ENCODE data around the gene SCNM1.
"Not testable (repeated sequence)": the region's sequence is repeated elsewhere in the genome, so short reads cannot be mapped to it uniquely, and the experiment has no call there.

The SCNM1 gene

DNA sequence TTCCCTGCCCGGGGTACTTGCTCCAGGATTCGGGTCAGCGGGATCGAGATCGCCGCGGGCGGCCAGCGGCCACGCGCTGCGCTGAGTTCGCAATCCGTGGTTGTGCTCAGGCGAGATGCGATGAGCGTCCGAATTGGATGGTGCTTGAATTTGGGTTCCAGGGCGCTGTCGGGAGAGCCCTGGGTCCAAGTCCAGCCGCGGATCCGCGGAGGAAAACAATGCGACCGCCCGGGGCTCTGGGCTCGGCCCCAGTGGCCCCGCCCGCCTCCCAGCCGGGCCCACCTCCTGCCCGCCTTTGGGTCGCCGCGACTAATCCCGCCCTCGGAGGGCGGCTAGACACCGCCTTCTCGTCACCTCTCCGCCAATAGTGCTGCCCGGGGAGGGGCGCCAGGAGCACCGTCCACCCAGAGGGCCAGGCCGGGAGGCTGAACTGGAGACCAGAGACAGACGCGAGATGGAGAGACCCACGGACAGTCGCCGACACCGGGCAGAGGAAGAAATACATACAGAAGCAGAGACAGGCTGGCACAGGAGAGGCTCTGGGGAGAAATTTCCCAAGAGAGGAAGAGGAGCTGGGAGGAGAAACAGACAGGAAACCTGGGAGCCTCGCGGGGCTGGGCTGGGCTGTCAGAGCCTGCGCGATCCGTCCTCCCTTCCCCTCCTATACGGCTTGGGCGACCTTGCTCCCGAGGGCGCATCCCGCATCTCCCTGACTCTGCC, 19.4 kb upstream of the SCNM1 start, which contains the start of gene SEMA6C:
Gene SEMA6C (minus strand): TSS at position 220 of the 720 bp plus-strand sequence. CDS start 4,010 bp downstream, outside the sequence.
- ATAC-seq, result peak; percentile 100

DNA sequence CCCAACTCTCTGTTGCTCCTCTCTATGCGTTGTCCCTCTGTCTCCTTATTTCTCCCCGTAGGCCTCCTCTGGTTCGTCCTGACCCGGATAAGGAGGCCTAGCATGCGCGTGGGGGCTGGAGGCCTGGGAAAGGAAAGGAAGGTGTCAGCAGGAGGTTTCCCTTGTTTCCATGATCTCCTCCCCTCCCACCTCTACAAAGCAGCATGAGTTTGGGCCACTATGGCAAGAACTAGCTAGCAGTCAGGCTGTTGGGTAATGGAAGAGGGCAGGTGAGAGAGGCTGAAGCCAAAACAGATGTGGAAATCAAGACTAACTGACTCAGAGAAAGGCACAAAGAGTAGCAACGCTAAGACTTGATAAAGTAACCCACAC, 18.8 kb upstream of the SCNM1 start:
- DNase-seq (no peak), ATAC-seq (no peak)

More for the DNA sequence above, 19.4 kb upstream of the SCNM1 start, which contains the start of gene SEMA6C:
- peak; percentile 90 for DNase-seq

DNA sequence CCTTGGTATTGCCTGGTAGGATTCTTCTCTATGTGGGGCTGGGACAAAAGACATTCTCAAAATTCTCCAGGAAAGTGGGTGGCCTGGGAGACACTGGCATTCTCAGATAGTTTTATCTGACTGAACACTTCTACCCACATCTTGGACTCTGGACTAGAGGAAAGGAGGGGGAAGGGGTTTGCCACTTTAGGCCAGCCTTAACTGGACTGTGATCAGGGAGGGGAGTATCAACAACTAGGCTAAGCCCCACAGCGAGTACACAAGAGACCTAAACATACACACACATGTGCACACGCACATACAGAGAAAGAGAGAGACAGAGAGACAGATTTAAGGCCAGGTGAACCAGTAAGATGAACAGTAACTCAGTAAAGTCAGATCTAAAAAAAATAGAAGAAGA, 18.3 kb upstream of the SCNM1 start:
- ATAC-seq (no peak), DNase-seq (no peak)

DNA sequence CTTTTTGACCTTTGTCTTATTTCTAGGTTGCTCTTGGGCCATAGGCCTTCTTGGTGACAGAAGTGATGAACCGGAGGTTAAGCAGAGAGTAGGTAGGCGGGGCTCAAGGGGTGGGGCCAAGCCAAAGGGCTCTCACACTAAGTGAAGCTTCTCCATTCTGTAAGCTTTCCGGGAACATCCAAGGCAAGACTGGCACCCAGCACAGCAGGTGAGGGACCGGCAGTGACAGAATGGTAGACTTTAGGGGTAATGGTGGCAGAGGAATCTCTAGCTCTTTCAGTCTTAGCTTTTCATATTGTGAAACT, 9.5 kb upstream of the SCNM1 start, which contains the start of gene TNFAIP8L2:
Gene TNFAIP8L2 (plus strand): TSS at position 135 of the 305 bp plus-strand sequence. CDS start 2,049 bp downstream, outside the sequence.
- ATAC-seq (peak; percentile 82), DNase-seq (peak; percentile 86)

DNA sequence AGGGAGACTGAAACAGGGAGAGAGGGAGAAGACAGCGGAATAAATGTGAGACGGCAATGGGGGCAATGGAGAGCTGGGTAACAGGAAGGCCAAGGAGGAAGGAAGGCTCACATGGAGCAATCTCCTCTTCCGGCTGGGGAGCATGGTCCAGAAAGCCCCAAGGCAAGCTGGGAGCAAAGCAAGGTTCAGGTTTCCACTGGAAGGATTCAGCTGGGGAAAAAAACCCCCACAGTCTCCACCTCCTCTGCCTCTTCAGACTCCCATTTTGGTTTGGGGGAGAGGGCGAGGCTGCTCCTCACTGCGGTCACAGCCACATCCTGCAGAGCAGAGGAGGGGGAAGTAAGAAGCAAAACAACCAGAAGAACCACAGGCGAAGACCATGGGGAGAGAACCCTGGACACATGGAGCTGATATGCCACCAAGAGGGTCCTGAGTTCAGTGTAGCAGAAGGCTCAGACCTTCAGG, 8.8 kb upstream of the SCNM1 start:
- ATAC-seq, result peak; percentile 53
- DNase-seq, result peak; percentile 74

DNA sequence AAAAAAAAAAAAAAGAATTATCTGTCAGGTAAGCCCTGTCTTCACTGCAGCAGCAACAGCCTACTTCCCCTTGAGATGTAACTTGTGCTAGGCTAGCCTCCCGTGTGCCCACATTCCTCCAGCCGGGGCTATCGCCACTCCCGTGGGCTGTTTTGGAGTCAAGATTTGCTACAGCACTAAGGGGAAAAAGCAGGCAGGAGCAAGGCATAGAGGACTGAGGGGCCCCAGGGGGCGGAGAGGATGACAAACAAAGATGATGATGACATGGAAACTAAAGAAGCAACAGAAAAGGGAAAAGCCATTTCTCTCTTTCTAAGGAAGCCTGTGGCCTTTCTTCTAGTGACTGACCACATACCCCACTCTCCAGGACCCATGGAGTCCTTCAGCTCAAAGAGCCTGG, 7.6 kb upstream of the SCNM1 start:
- ATAC-seq (peak; percentile 45), DNase-seq (peak; percentile 75)

DNA sequence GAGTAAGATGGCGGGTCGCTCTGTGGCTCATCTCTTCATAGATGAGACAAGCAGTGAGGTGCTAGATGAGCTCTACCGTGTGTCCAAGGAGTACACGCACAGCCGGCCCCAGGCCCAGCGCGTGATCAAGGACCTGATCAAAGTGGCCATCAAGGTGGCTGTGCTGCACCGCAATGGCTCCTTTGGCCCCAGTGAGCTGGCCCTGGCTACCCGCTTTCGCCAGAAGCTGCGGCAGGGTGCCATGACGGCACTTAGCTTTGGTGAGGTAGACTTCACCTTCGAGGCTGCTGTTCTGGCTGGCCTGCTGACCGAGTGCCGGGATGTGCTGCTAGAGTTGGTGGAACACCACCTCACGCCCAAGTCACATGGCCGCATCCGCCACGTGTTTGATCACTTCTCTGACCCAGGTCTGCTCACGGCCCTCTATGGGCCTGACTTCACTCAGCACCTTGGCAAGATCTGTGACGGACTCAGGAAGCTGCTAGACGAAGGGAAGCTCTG, 7.1 kb upstream of the SCNM1 start:
- DNase-seq (peak; percentile 31), ATAC-seq (no peak)

DNA sequence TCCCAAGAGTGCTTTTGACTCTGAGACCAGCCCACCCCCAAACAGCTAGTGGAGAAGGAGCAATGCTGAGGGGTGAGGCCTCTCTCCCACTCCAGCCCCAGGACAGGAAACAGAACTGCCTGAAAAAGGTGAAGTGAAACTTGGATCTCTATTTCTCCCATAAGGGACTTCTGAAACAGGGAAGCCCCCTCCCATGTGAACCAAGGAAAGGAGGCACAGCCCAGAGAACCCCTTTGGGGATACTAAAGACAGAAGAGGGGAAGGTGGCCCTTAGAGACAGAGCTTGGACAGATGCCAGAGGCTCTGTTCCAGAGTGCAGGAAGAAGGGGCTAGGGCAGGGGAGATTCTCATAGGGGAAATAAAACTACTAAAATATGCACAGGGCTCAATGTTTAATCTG, 6.6 kb upstream of the SCNM1 start:
- ATAC-seq (no peak), DNase-seq (no peak)

DNA sequence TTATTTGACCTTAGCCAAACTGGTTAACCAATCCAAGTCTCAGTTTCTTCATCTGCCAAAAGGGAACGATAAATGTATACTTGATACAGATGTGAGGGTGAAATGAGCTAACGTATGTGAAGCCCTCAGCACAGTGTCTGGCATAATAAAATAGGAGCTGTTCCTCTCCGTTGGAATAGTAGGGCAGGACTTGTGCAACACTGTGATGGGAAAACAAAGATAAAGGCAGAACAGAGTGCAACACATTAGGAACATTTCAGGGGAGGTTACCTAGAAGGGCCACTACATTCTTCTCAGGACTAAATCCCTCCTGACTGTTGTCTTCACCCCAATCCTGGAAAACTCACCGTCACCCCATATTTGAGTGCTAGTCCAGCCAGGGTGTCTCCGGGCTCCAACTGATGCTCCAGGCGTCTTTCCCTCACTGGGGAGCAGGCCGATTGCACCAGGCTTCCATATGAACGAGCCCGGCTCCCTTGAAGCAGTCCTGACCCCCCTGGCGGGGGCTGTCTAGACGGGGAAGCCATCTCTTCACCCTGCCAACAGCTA, 1.1 kb upstream of the SCNM1 start:
- ATAC-seq, result no peak
- DNase-seq, result no peak

DNA sequence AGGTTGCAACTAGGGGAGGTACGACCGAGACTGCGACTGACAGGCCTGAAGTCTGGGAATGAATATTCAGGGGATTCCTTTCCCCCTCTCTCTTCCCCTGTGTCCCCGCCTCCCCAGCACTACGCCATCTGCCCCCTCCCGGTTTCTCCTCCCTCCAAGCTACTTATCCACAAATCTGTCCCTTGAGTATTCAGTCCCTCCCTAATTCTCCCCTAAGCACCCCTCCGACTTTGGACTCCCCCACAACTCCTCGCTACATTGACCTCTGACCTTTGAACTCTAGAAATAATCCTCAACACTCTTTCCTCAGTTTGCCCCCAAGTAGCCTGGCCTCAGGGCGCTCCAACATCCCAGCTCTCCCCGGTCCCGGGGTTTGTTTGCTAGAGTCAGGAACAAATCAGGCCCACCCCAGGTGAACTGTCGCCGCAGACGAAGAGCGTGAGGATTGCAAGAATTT, 635 bp upstream of the SCNM1 start:
- ATAC-seq (no peak), DNase-seq (peak; percentile 17)

DNA sequence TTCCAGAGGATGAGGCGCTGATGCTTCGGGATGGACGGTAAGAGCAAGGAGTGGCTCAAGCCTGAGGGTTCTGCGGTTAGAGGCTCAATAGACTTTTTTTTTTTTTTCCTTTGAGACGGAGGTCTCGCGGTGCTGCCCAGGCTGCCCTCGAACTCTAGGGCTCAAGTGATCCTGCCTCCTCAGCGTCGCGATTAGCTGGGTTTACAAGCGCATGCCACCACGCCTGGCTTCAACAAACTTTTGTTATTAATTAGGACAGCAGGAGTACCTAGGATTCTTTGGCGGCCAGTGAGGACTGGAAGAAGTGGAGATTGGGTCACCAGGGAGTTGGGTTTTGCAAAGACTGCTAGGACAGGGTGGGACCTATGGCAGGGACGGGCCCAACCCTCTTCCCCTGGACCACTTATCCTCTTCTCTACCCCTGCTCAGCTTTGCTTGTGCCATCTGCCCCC, 587 bp downstream of the SCNM1 start:
- DNase-seq (no peak), ATAC-seq (no peak)

DNA sequence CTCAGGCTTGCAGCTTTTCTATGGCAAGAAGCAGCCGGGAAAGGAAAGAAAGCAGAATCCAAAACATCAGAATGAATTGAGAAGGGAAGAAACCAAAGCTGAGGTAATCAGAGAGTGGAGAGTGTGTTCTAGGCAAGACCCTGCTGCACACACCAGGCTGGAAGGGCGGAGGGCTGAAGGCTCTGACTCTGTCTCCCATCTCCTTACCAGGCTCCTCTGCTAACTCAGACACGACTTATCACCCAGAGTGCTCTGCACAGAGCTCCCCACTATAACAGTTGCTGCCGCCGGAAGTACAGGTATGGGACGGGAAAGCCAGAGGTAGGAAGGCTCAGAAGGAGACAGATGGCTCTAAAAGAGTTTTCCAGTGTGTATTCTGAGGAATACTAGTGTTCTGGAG, 1.2 kb downstream of the SCNM1 start:
- DNase-seq (no peak), ATAC-seq (no peak)

DNA sequence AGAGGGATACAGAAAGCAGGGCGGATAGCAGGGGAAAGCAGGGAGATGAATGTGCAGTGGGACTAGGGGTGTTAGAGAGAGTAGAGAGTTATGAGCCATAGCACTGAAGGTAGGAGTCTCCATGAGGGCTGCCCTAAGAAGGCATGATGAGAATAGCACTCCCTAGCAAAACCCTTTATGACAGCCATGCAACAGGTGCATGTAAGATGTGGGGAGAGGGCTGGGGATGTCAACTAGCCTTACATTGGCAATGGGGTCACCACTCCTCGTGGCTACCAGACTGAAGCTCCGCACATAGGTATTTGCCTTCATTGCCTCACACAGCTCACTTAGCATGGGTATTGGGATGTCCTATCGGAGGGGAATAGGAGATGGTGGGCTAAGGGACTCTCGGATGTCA, 5.2 kb downstream of the SCNM1 start:
- ATAC-seq, result no peak

DNA sequence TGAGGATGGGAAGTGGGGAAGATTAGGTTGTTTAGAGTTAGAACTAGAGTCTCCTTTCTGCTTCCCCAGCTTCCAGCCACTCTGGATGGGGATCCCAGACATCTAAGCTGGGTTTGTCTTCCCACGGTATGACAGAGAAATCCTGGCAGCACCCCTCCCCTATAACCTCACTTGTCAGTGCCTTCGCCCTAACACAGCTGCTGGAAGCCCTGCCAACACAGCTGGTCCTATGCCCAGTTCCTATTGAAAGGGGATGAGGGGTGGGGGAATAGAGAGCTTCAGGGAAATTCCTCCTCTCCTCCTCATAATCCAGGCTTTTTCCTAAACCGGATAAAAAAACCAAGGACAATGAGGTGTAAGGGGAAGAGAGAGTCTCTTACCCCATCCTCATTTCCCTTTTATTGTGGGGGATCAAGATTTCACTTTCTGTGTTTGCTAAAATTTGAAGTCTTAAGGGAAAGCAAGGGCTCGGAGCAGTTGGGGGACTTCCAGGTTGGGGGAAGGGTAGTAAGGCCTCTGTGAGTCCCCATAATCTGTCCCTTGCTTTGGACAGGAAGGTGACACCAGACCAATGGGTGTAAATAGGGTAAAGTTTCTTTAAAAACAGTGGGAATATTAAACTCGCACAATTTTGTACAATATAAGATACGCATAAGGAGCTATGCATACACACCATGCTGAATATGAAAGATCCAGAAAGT, 9.2 kb downstream of the SCNM1 start:
- DNase-seq, result no peak
- no peak for ATAC-seq

More for the DNA sequence above, 5.2 kb downstream of the SCNM1 start:
- DNase-seq, result no peak

DNA sequence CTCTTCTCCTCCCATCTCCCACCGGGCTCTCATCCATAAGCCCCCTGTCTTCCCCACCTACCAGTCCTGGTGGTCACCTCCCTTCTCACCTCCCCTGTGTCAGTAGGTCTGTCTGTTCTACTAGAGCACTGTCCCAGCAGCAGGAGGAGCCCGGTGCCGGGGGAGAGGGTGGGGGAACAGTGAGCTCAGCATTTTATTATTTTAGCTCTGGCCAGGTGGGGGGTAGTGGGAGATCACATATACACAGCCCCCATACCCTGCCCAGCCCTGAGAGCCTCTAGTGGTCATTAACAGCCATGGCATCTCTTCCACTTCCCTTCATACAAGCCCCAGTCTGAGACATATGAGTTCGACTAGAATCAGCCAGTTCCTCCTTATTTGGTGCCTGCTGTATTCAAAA, 9.9 kb downstream of the SCNM1 start, which contains the start of gene TMOD4:
Gene TMOD4 (minus strand): TSS at position 119 of the 400 bp plus-strand sequence. CDS start 1,106 bp downstream, outside the sequence.
- ATAC-seq, result no peak
- no peak for DNase-seq

DNA sequence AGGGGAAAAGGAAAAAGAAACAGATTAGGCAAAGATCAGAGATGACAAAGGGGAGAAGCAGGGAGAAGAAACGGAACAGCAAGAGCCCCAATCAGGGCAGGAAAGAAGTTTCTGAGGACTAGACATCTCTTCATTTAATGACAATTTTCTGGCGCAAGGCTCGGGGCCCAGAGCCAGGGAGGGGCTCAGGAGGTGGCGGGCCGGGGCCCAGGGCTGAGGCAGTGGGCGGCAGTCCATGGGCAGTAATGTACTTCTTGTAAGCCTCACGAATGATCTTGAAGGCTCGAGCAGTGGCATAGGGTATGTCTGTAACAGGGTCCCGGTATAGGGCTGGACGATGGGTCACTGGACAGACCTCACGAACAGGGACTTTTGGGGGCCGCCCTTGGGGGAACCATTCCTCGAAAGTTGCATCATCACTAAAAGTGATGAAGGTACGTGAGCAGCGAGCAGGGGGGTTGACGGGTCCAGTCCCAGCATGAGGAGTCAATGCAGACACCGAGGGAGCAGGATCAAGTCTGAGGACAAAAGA, 10.6 kb downstream of the SCNM1 start:
- ATAC-seq (no peak), DNase-seq (no peak)

DNA sequence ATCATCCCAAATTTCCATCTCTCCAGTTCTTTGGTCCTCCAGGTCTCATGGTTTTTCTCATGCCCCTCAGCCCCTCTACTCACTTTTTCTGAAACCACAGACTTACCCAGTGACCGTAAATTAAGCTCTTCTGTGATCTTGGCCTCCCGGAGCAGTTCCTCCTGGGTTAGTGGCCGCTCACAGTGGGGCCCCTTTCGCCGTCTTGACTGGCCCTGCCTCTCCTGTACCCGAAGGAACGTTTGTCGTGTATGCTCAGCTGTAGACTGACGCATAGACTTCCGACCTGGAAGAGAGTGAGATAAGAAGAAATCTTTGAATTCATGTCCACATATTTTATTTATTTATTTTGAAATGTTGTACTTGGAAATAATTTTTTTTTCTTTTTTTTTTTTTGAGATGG, 18.3 kb downstream of the SCNM1 start:
- DNase-seq, result no peak
- ATAC-seq, result no peak

DNA sequence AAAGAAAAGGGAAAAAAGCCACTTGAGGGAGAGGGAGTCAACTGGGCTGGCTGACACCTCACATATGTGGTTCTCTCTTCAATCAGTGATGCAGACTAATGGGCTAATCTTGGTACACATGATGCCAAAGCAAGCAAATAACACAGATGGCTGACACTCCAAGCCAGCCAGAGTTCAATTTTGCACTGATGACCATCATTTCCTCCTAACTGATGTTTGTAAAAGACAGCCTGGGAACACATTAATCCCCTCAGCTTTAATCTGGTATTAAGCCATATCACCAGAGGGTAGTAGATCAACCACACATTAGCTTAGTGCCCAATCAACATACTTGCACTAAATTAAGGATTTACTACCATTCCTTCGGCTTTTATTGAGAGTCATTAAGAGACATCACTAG, 21.3 kb downstream of the SCNM1 start:
- ATAC-seq (no peak), DNase-seq (no peak)

DNA sequence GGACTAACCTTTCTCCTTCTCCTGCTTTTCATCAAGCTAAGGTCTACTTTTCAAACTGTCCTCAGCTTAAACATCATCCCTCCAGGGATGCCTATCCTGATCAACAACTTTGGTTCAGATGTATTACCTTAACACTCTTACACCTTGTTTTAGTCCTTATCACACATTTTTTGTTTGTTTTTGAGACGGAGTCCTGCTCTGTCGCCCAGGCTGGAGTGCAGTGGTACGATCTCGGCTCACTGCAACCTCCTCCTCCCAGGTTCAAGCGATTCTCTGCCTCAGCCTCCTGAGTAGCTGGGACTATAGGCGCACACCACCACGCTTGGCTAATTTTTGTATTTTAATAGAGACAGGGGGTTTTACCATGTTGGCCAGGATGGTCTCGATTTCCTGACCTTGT, 22.7 kb downstream of the SCNM1 start:
- ATAC-seq, DNase-seq: not testable (repeated sequence)

DNA sequence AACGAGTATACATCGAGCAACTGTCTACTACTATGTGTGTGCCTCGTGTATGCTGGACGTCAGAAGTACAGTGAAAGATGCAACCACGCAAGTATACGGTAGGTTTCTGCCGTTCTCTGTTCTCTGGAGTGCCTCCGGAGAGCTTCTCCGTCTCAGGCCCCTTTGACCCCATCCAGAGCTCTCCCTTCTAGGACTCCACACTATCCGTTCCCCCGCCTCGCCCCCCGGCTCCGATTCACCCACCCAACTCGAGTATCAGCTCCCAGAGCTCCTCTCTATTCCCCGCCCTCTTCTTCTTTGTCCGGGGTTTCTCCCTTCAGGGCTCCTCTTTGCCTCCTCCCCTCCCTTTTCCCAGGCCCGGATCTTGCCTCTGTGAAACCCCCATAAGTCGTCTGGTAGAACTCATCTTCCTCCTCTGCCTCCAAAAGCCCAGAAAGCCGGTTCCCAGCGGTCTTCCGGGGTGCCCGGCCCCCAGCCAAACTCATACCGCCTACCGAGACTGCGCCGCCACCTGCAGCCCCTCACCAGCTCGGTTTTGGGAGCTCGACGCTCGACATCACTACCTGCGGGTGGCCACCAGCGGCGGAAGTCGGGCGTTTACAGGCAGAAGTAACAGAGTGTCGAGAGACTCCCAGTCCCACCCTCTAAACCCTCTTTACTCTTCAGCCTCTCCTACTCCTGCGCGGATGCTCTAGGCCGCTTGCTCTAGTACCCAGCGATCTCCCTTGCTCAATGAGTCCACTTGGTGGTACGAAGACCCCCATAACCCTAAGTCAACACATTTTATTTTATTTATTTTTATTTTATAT, 23.9 kb downstream of the SCNM1 start, which contains the start of gene VPS72:
Gene VPS72 (minus strand): TSS at position 561 of the 809 bp plus-strand sequence. CDS start 76 bp downstream, at position 485.
- DNase-seq (peak; percentile 87), ATAC-seq (peak; percentile 99)

DNA sequence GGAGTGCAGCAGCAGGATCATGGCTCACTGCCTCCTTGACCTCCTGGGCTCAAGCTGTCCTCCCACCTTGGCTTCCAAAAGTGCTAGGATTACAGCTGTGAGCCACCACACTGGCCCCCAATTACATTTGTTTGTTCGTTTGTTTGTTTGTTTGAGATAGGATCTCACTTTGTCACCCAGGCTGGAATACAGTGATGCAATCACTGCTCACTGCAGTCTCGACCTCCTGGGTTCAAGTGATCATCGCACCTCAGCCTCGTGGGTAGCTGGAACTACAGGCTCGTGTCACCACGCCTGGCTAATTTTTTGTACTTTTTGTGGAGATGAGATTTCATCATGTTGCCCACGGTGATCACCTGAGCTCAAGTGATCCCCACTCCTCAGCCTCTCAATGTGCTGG, 26.1 kb downstream of the SCNM1 start:
- ATAC-seq, result no peak

More for the DNA sequence above, 26.1 kb downstream of the SCNM1 start:
- DNase-seq, result no peak
